SH-SY5Y (cell line): ENCODE measurements around the gene GALNT18.

ENCODE experiments used
- GATA2 ChIP-seq: IDR thresholded peaks from 2 replicates; pipeline ENCODE4 v1.6.1; 2011; ENCODE audit warnings: mild to moderate bottlenecking, low read depth, low read length
- GATA3 ChIP-seq: IDR thresholded peaks from 2 replicates; pipeline ENCODE4 v1.6.1; 2011; ENCODE audit warnings: low read depth, mild to moderate bottlenecking, low read length, moderate library complexity

Gene GALNT18

GRCh38 chr11:11344045-11344444 is 277.8 kb downstream of the GALNT18 start:
- TF ChIP-seq GATA2 (no peak), GATA3 (no peak)

DNA sequence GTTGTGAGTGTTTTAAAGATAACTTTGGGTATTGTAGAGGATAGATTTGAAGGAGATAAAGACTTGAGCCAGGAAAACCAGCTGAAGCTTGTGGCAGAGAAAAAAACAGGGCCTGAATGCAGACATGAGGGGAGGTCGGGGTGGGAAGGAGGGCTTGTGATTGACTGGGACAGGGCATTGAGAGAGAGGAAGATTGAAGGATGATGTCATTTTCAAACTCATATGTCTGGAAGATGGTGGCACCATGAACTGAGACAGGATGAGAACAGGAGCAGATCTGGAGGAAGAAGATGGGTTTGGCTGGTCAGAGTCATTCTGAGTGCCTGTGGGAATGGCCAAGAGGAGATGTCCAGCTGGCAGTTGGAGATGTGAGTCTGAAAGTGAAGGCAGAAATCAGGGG is 283.5 kb downstream of the GALNT18 start:
- no peak for TF ChIP-seq GATA3
- TF ChIP-seq GATA2: no peak

- TF ChIP-seq GATA2 (no peak), GATA3 (no peak)
These were observed 285.1 kb downstream of the GALNT18 start for GRCh38 chr11:11336664-11337063.

- TF ChIP-seq GATA2 (no peak), GATA3 (no peak)
These were observed 286.8 kb downstream of the GALNT18 start for GRCh38 chr11:11335043-11335442.

GRCh38 chr11:11334607-11335006 is 287.2 kb downstream of the GALNT18 start:
- TF ChIP-seq GATA3 (no peak), GATA2 (no peak)

DNA sequence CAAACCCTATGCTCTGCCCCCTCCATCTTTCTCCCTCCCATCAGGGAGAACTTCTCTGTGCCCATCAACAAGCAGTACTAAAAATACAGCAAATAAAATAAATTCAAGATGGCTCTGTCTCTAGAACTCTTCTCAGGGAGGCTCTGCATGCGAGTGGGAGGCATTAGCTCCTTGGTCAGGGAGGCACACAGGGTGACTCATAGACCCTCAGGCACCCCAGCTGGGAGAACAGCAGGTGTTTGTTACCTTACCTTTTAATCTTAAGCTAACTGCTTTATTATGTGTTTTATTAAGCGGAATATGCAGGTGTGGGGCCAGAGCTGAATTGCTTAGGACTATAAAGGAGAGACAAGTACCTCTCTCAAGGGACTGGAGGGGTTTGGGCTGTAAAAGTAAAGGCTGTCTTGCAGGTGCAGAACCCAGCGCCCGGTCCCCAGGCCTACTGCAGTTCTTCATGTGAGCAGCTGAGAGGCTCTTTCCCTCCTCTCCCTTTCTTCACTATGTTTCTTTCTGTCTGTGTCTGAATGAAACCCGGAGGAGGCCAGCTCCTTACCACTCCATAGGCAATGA is 289.6 kb downstream of the GALNT18 start:
- TF ChIP-seq GATA2: no peak
- TF ChIP-seq GATA3: no peak

DNA sequence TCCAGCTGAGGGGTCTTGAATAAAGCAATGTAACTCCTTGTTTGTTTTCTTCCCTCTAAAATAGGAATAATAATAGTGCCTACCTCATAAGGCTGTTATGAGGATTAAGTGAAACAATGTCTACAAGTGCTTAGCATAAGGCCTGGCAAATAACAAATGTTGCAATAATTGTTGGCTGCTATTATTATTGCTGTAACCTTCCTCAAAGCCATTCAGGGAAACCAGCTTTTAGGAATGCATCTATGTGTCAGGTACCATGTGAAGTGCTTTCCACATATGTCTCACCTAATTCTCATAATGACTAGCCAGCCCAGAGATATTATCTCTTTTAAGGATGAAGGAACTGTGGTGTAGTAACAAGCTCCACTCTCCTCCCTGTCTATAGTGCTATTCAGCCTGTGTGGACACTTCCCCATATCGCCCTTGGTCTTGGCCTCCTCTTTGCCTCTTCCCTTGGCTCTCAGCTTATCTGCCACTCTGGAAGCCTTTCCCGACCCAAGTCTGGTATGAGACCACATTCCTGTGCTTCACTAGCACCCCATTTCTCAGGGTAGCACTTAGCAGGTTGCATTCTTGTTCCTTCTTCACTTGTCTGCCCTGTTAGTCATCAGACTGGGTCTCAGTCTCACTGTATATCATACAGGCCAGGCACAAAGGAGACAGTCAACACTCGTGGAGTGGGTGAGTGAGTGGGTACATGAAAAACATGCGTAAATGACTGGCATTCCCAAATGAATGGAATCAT is 292.6 kb downstream of the GALNT18 start:
- no peak for TF ChIP-seq GATA2
- no peak for TF ChIP-seq GATA3

GRCh38 chr11:11324090-11324489 is 297.7 kb downstream of the GALNT18 start:
- no peak for TF ChIP-seq GATA3

- TF ChIP-seq GATA3: no peak
- TF ChIP-seq GATA2: no peak
These were observed 299.7 kb downstream of the GALNT18 start for GRCh38 chr11:11322101-11322500.

DNA sequence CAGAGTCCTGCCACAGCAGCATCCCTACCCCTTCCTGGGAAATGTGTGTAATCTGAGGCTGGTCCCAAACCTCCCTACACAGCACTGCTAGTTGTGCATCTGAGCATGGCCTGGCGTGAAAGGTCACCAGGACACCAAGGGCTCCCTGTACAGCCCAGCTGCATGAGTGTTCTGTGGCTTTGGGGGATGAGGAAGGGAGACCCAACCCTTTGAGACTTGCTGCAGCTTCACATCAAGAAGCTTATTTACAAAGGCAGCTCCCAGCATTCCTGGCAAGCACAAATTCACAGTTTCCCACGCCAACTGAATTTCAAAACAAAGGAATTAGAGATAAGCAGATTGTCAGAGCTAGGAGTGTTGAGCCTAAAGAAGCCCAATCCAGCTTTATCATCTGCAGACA is 301.0 kb downstream of the GALNT18 start:
- TF ChIP-seq GATA2: no peak

DNA sequence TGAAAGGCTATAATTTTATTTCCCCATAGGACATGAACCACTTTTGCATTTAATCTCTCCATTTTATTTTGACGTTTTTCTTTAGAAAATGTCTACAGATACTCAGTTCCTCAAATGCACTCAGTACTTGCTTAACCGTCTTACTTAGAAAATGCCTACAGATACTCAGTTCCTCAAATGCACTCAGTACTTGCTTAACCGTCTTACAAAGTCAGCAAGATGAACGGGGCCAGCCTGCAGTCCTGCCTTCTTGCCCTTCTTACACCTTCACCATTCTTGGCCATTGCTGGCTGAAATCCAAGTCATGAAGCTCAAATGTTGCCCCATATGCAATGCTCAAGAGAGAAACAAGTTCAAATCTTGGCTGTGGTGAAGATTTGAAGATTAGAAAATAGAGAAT is 302.8 kb downstream of the GALNT18 start:
- TF ChIP-seq GATA3 (no peak), GATA2 (no peak)

DNA sequence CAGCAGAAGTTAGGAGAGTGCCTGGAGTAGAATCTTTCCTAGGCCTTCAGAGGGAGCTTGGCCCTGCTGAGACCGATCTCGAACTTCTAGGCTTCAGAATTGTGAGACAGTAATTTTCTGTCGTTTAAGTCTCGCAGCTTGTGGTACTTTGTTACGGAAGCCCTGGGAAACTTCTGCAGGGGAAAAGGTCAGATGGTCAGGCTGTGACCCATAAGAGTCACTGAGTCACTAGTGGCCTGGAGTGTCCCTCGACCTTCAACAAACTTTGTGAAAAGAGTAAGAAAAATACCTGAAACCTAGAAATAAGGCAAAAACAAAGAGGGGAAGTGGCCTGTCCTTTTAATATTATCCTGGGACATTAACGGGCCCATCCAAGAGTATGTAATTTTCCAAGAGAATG is 303.3 kb downstream of the GALNT18 start:
- TF ChIP-seq GATA3 (no peak), GATA2 (no peak)

DNA sequence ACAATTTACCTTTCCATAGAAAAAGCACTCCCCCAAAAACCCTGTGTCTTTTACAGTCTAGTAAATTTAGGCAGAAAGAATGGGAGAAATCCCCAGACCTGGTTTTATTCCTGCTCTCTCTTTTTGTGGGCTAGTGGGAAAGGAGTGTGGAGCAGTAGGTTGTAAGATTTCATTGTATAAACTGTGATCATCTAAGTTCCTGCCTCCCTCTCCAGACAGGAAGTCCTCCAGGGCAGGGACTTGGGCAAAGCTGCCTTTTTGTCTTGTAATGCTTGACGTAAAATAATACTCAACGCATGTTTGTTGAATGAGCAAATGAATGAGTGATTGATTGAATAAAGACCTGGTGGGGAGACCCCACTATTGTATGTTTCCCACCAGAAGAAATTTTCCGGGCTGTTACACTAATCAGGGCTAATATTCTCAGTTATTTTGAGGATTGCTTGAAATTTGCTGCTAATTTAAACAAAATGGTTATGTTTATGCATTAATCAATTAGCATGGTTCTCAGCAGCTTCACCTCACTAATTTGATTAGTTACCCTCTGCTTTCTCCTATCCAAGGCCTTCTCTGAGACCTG is 305.1 kb downstream of the GALNT18 start:
- TF ChIP-seq GATA3 (no peak), GATA2 (no peak)

- TF ChIP-seq GATA2: no peak
- no peak for TF ChIP-seq GATA3
These were observed 307.7 kb downstream of the GALNT18 start for GRCh38 chr11:11313902-11314692.
